PFSK-1 (cell line): ENCODE results near the gene HIC1.

ENCODE experiments used
- POLR2AphosphoS5 ChIP-seq: IDR thresholded peaks from 2 replicates; pipeline ENCODE4 v1.6.1; 2012; ENCODE audit warnings: low read depth, mild to moderate bottlenecking, control low read depth, low read length, moderate library complexity
- REST ChIP-seq, 2 experiments: IDR thresholded peaks; 2 replicates each; pipeline versions ENCODE4 v1.6.1 to v1.8.0; 2011 to 2012; ENCODE audit warnings: low read depth in 2 of 2, low read length in 2 of 2, control low read depth in 1 of 2, inconsistent platforms in 1 of 2, mild to moderate bottlenecking in 1 of 2, moderate library complexity in 1 of 2; ENCODE audit not compliant: insufficient read depth in 1 of 2

DNA sequence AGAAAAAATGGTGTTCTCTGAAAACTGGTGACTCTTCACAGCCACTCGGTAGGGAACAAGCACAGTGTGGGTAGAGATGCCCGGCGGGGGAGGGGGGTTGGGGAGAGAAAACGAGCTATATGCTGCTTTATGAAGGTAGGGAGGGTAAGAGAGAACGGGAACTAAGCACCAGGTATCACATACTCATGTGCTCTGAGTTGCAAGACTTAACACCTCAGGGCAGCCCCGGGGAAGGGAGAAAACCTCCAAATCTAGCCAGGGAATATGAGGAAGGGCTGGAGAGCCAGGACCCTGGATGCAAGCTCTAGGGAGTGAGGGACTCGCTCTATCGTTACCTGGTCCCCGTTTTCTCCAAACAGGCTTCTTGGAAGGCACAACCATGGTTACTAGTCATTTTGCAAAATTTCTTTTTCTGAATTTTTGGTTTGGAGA is 35.3 kb downstream of the HIC1 start:
- TF ChIP-seq POLR2AphosphoS5 (no peak), REST (IDR thresholded peaks at IDR 0.05; ENCODE audit: insufficient read depth in 1 of 2, low read depth in 2 of 2, low read length in 2 of 2) (no peak)
